PC-3 (cell line): ENCODE measurements around the gene FAM25G. TPM values are rescaled to one million over a fixed set of nuclear protein-coding genes. Genes with fewer than 3 reads are reported as not detected.

Experiments used
- ATAC-seq: fragments of 200-7000 bp; cut with Tn5 transposase; 2 replicates; pipeline ENCODE4 v1.9.1; 2020; ENCODE audit warnings: mild to moderate bottlenecking, moderate library complexity
- BruUV-seq: library from RNA; stranded (reverse); fragments of 400-500 nt; replicated peaks from 2 replicates; lab custom pipeline; 2021; lab: Mats Ljungman, UMichigan
- CTCF ChIA-PET: fragments of 300-600 bp; sonication (Branson Sonifier 250); formaldehyde crosslinking; loops from one replicate; lab custom pipeline; 2022; ENCODE audit warnings: antibody characterized with exemption; lab: Charles Lee
- POLR2A ChIA-PET: fragments of 300-600 bp; sonication (Branson Sonifier 250); formaldehyde crosslinking; loops from one replicate; lab custom pipeline; 2022; ENCODE audit warnings: antibody characterized with exemption; ENCODE audit not compliant: unreplicated experiment; lab: Charles Lee
- DNase-seq: peaks from one replicate; pipeline ENCODE4 v3.0.0-alpha.2; 2015
- H2AFZ ChIP-seq: fragments of 300-600 bp; sonication (generic); 2 replicates; pipeline ENCODE4 v1.6.0; 2016; ENCODE audit warnings: antibody characterized with exemption, low read length
- H3F3A ChIP-seq: fragments of 300-600 bp; sonication (generic); one replicate; pipeline ENCODE4 v1.6.0; 2017; ENCODE audit warnings: antibody characterized with exemption, low read length, control low read depth, mild to moderate bottlenecking; ENCODE audit not compliant: unreplicated experiment
- H3K27ac ChIP-seq: fragments of 300-600 bp; sonication (generic); 2 replicates; pipeline ENCODE4 v1.5.1; 2016; ENCODE audit warnings: mild to moderate bottlenecking, low read length
- H3K27me3 ChIP-seq: fragments of 300-600 bp; sonication (generic); 2 replicates; pipeline ENCODE4 v1.6.1; 2016; ENCODE audit warnings: low read length, mixed read lengths
- H3K36me3 ChIP-seq: fragments of 300-600 bp; sonication (generic); 2 replicates; pipeline ENCODE4 v1.6.1; 2016; ENCODE audit warnings: low read depth, mixed run types, low read length, mixed read lengths
- H3K4me1 ChIP-seq: fragments of 300-600 bp; sonication (generic); 2 replicates; pipeline ENCODE4 v1.5.1; 2016; ENCODE audit warnings: low read length; ENCODE audit not compliant: insufficient read depth
- H3K4me2 ChIP-seq: fragments of 300-600 bp; sonication (generic); 2 replicates; pipeline ENCODE4 v1.6.0; 2016; ENCODE audit warnings: low read length
- H3K4me3 ChIP-seq: fragments of 300-600 bp; sonication (generic); 2 replicates; pipeline ENCODE4 v1.5.1; 2016; ENCODE audit warnings: mild to moderate bottlenecking, low read length, mixed read lengths
- H3K79me2 ChIP-seq: fragments of 300-600 bp; sonication (generic); 2 replicates; pipeline ENCODE4 v1.6.1; 2017; ENCODE audit warnings: low read length, mixed read lengths
- H3K9ac ChIP-seq: fragments of 300-600 bp; sonication (generic); 2 replicates; pipeline ENCODE4 v1.6.0; 2016; ENCODE audit warnings: mild to moderate bottlenecking, low read length
- H3K9me2 ChIP-seq: fragments of 300-600 bp; sonication (generic); replicated peaks from 2 replicates; pipeline ENCODE4 v1.6.1; 2016; ENCODE audit warnings: mixed run types, low read length, mixed read lengths
- H3K9me3 ChIP-seq: fragments of 300-600 bp; sonication (generic); 2 replicates; pipeline ENCODE4 v1.6.1; 2016; ENCODE audit warnings: low read length, mixed read lengths
- H4K20me1 ChIP-seq: fragments of 300-600 bp; sonication (generic); 2 replicates; pipeline ENCODE4 v1.6.1; 2016; ENCODE audit warnings: low read length, mixed read lengths
- EZH2 ChIP-seq: fragments of 300-600 bp; sonication (generic); IDR thresholded peaks from one replicate; pipeline ENCODE4 v1.6.1; 2017; ENCODE audit warnings: antibody characterized with exemption, mild to moderate bottlenecking, low read length; ENCODE audit not compliant: unreplicated experiment
- EZH2phosphoT487 ChIP-seq: fragments of 300-600 bp; sonication (generic); IDR thresholded peaks from 2 replicates; pipeline ENCODE4 v1.6.1; 2018; ENCODE audit warnings: mild to moderate bottlenecking, antibody characterized with exemption, low read length, borderline replicate concordance
- intact Hi-C: fragments of 100-400 bp; cut with micrococcal nuclease; formaldehyde crosslinking; loops from 2 replicates; pipeline ENCODE4 v1.9.0; 2023
- total RNA-seq: library from RNA; depleted of rRNA; stranded (reverse); fragments of >200 nt; gene quantifications from 2 replicates; pipeline ENCODE4 v1.2.3, GENCODE V29; 2014
- TF ChIP-seq, protein P1 (sequence below): fragments of 300-600 bp; sonication (generic); conservative IDR thresholded peaks from 2 replicates; pipeline ENCODE4 v1.5.1; 2017; ENCODE audit warnings: antibody characterized with exemption, low read depth, mild to moderate bottlenecking, low read length

The FAM25G gene
- total RNA-seq, 1 experiment from 2014 or later = not detected

DNA sequence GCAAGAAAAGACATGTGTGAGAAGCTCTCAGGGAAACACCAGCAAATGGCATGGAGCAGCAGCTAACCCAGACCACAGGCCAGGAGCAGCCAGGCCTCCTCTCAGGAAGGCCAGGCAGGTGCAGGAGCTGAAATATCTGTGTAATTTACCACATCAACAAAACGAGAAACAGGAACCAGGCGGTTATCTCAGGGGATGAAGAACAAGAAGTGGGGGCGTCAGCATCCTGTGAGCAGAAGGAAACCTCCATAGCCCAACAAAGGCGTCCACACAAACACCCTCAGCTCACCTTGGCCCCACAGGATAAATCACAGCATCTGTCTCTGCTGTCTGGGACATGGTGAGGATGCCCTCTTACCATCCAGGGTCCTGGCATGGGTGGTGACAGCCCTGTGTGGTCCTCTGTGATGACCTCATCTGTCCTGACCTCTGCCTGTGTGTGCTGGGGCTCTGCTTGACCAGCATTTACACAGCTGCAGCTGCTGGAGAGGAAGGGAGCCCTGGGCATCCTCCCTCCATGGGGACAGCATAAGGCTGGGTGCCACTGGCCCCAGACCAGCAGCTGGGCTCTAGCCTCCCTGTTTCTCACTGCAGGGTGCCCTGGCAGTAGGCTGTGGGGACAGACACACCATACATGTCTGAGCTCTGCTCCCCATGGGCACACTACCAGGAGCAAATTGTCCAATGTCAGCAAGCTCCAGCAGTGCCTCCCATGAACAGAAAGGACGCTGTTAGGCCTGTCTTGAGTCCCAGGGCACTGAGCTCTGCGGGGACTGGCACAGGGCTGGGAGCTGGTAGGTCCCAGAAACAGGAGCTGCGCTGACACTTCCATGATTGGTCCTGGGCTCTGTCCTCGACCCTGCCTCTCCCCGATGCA, 42.2 kb downstream of the FAM25G start:
- ATAC-seq (no peak), DNase-seq (no peak)
- ChIA-PET POLR2A (no interaction called here), CTCF (no interaction called here)
- no peak overlapping the region for H3K9ac ChIP-seq
- no peaks in the 10 kb centered on the region for H3K27me3 ChIP-seq
- H2AFZ ChIP-seq = no peak overlapping the region
- no peaks in the 10 kb centered on the region for H3K9me3 ChIP-seq
- no peaks in the 10 kb centered on the region for H3K9me2 ChIP-seq
- no peak for TF ChIP-seq EZH2phosphoT487
- TF ChIP-seq, protein P1, sequence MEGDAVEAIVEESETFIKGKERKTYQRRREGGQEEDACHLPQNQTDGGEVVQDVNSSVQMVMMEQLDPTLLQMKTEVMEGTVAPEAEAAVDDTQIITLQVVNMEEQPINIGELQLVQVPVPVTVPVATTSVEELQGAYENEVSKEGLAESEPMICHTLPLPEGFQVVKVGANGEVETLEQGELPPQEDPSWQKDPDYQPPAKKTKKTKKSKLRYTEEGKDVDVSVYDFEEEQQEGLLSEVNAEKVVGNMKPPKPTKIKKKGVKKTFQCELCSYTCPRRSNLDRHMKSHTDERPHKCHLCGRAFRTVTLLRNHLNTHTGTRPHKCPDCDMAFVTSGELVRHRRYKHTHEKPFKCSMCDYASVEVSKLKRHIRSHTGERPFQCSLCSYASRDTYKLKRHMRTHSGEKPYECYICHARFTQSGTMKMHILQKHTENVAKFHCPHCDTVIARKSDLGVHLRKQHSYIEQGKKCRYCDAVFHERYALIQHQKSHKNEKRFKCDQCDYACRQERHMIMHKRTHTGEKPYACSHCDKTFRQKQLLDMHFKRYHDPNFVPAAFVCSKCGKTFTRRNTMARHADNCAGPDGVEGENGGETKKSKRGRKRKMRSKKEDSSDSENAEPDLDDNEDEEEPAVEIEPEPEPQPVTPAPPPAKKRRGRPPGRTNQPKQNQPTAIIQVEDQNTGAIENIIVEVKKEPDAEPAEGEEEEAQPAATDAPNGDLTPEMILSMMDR = no peak
- no peak for TF ChIP-seq EZH2
- no peaks in the 10 kb centered on the region for H3K79me2 ChIP-seq
- intact Hi-C loops = no loop called here
- no peaks in the 10 kb centered on the region for H3K36me3 ChIP-seq
- no peaks in the 10 kb centered on the region for H3K4me1 ChIP-seq
- no peak overlapping the region for H3K4me2 ChIP-seq
- BruUV-seq = no TSS peak
- no peak overlapping the region for H3K4me3 ChIP-seq
- H3K27ac ChIP-seq = no peak overlapping the region
- no peaks in the 10 kb centered on the region for H3F3A ChIP-seq
- no peaks in the 10 kb centered on the region for H4K20me1 ChIP-seq

DNA sequence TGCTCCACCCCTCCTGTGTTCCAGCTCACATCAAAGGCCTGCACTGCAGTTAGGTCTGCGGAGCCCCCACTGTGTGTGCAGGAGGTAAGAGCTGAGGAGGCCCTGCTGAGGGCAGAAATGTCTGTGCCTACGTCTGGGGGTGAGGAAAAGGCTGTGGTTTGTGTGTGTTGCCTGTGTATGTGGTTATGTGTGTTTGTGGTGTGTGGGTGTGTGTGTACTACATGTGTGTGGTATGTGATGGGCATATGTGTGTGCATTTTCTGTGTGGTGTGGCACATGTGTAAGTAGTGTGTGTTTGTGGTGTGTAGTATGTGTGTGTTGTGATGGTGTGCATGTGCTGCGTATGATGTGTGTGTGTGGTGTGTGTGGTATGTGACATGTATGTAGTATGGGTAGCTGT, 43.8 kb downstream of the FAM25G start:
- H3K27me3 ChIP-seq = no peaks in the 10 kb centered on the region
- H4K20me1 ChIP-seq = no peaks in the 10 kb centered on the region
- no TSS peak for BruUV-seq
- no peak for DNase-seq
- no peak for ATAC-seq
- H3K9me2 ChIP-seq = no peaks in the 10 kb centered on the region
- H3K36me3 ChIP-seq = no peaks in the 10 kb centered on the region
- H3F3A ChIP-seq = no peaks in the 10 kb centered on the region
- no peak overlapping the region for H3K4me2 ChIP-seq
- no peak overlapping the region for H3K4me3 ChIP-seq
- TF ChIP-seq, protein P1 = no peak
- TF ChIP-seq EZH2phosphoT487 (no peak), EZH2 (no peak)
- no peaks in the 10 kb centered on the region for H3K4me1 ChIP-seq
- CTCF ChIA-PET = no interaction called here
- H3K9ac ChIP-seq = no peak overlapping the region
- H3K9me3 ChIP-seq = no peaks in the 10 kb centered on the region
- no peak overlapping the region for H3K27ac ChIP-seq
- H2AFZ ChIP-seq = no peak overlapping the region
- intact Hi-C loops = no loop called here
- POLR2A ChIA-PET = no interaction called here
- no peaks in the 10 kb centered on the region for H3K79me2 ChIP-seq

DNA sequence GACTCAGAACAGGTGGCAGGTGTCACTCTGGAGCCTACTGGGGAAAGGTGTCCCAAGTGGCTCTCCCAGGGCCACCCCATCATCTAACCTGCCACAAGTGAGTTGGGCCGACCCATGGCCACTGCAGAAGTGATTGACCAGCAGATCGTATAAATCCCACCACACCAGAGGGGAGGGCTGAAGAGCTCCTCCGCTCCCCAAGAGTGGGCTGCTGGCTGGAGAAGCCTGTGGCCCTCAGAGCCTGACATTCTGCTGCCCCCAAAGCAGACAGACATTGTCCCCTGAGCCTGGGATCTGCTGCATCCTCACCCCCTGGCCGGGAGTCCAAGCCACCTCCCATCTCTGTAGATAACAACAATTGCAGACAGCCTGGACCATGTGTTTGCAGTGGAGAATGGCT, 44.3 kb downstream of the FAM25G start:
- Histone ChIP-seq H2AFZ (no peak overlapping the region), H3K4me3 (no peak overlapping the region), H3K79me2 (no peaks in the 10 kb centered on the region), H3K36me3 (no peaks in the 10 kb centered on the region), H3K9me3 (no peaks in the 10 kb centered on the region), H4K20me1 (no peaks in the 10 kb centered on the region), H3F3A (no peaks in the 10 kb centered on the region), H3K27ac (no peak overlapping the region), H3K4me2 (no peak overlapping the region), H3K27me3 (no peaks in the 10 kb centered on the region), H3K9me2 (no peaks in the 10 kb centered on the region), H3K4me1 (no peaks in the 10 kb centered on the region), H3K9ac (no peak overlapping the region)
- BruUV-seq = no TSS peak
- no peak for DNase-seq
- CTCF ChIA-PET = no interaction called here
- intact Hi-C loops = no loop called here
- no peak for ATAC-seq
- TF ChIP-seq EZH2phosphoT487 (no peak), EZH2 (no peak)
- TF ChIP-seq, protein P1 = no peak
- POLR2A ChIA-PET = no interaction called here
